Myometrial cell (primary cell): ENCODE measurements around the gene STS. TPM values are rescaled to one million over a fixed set of nuclear protein-coding genes. Genes with fewer than 3 reads are reported as not detected.

ENCODE experiments used
- total RNA-seq: library from RNA; depleted of rRNA; stranded (reverse); fragments of >200 nt; gene quantifications from 2 replicates; pipeline ENCODE4 v1.2.3, GENCODE V29; 2015

STS gene, protein sequence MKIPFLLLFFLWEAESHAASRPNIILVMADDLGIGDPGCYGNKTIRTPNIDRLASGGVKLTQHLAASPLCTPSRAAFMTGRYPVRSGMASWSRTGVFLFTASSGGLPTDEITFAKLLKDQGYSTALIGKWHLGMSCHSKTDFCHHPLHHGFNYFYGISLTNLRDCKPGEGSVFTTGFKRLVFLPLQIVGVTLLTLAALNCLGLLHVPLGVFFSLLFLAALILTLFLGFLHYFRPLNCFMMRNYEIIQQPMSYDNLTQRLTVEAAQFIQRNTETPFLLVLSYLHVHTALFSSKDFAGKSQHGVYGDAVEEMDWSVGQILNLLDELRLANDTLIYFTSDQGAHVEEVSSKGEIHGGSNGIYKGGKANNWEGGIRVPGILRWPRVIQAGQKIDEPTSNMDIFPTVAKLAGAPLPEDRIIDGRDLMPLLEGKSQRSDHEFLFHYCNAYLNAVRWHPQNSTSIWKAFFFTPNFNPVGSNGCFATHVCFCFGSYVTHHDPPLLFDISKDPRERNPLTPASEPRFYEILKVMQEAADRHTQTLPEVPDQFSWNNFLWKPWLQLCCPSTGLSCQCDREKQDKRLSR
- 4.8 and 5.8 TPM in 2 replicates for total RNA-seq

DNA sequence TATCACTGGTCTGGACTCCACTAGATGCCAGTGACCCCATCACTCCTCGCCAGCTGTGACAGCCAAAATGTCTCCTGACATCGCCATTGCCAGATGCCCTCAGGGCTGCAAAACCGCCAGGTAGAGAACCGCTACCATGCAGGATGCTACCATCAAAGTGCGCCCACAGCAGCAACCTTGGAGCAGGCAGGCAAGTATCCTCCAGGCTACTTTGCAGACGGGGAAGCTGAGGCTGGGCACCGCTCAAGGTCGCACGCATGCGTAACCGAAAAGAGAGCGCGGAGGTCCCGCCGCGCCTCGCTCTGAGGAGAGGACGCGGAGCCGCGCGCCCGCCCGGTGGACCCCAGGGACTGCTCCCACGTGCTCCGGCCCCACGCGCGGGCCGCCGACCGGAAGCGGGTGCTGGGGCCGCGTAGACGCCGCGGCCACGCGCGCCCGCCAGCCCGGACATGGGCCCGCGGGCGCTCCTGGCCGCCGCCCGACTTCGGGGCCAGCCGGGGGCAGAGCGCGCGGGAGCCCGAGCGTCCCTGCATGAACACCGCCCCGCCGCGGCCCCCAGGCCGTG is at the start of gene STS:
Gene STS, plus strand, starts transcription at position 300 of the 565 bp plus-strand sequence. CDS start 105,488 bp downstream, outside the sequence.

DNA sequence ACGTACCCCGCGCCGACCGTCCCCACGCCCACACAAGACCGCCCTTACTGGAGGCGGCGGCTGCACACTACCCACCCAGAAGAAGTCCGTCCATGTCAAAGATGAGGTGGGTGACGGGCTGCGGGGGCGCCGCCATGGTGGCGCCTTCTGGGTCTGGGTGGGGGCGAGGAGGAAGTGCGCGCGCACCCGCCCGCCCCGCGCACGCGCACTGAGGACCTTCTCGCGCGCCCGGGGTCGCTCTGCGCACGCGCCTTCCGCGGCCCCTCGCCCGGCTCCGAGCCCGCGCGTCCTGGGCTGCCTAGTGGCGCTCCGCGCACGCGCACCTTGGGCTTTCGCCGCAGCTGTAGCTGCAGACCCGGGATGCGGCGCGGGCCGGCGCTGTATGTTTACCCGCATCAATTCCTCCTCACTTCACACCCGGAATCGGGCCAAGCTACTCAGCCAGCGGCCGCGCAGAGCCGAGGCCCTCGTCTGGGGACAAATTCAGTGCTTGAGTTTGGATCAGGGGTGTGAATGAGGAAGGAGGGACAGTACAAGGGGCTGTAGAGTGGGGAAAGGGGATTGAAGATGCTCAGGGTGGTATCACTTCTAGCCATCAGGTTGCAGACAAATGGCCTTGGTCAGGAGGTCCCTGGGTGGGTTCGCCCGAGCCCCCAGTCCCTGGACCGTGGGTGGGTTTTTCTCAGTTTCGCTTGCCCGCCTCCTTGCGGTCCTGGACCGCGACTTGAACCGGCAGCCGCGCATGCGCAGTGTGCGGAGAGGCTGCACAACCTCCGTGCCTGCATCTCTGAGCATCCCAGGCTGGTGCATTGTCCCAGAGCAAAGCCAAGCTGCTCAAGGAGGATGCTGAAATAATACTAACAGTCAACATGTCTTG is 704 bp downstream of the STS start, which contains the start of gene PUDP:
Gene PUDP, minus strand, starts transcription at position 176 of the 877 bp plus-strand sequence. Its CDS starts 40 bp downstream, at position 136.

Other genes starting within 250 kb of the STS start
- gene PUDP, start 441 bp downstream of the STS start, total RNA-seq: 15.3 and 20.6 TPM in 2 replicates